Skeletal muscle tissue (tissue), 4 donors: ENCODE data around the gene SEMA4D. TPM values are rescaled to one million over a fixed set of nuclear protein-coding genes. Genes with fewer than 3 reads are reported as not detected.

Experiments used
- H3K27ac ChIP-seq: one replicate; pipeline ENCODE4 v1.7.0; 2013; ENCODE audit warnings: mild to moderate bottlenecking, low read depth, low read length, inconsistent platforms
- H3K27me3 ChIP-seq, 3 donors: one replicate each; pipeline ENCODE4 v1.7.0; 2013; ENCODE audit warnings: low read length in 3 of 3; ENCODE audit not compliant: control insufficient read depth in 3 of 3, insufficient read depth in 3 of 3
- H3K36me3 ChIP-seq, 3 donors: one replicate each; pipeline ENCODE4 v1.7.0; 2013; ENCODE audit warnings: low read length in 3 of 3; ENCODE audit not compliant: control insufficient read depth in 3 of 3, insufficient read depth in 3 of 3
- H3K4me1 ChIP-seq, 3 donors: one replicate each; pipeline ENCODE4 v1.7.0; 2013; ENCODE audit warnings: low read length in 3 of 3, mild to moderate bottlenecking in 3 of 3; ENCODE audit not compliant: control insufficient read depth in 3 of 3, insufficient read depth in 3 of 3
- H3K4me3 ChIP-seq, 3 donors: one replicate each; pipeline ENCODE4 v1.7.0; 2013; ENCODE audit warnings: low read length in 3 of 3
- H3K9ac ChIP-seq, 3 donors: one replicate each; pipeline ENCODE4 v1.7.0; 2013; ENCODE audit warnings: low read length in 3 of 3, mild to moderate bottlenecking in 3 of 3, moderate library complexity in 2 of 3, low read depth in 1 of 3
- H3K9me3 ChIP-seq, 3 donors: one replicate each; pipeline ENCODE4 v1.7.0; 2013; ENCODE audit warnings: low read length in 3 of 3; ENCODE audit not compliant: control insufficient read depth in 3 of 3
- total RNA-seq: library from RNA; depleted of rRNA; stranded (reverse); fragments of >200 nt; gene quantifications from one replicate; pipeline ENCODE4 v1.2.3, GENCODE V29; 2014
- donor health status: Osteomylitis.

The SEMA4D gene
- total RNA-seq, 1 donor from 2014 or later = 14.6 TPM

- H3K9ac ChIP-seq = peak overlapping the region in 1 of 3 donors; percentile 35
These were observed 109.6 kb downstream of the SEMA4D start for GRCh38 chr9:89388084-89388867.

DNA sequence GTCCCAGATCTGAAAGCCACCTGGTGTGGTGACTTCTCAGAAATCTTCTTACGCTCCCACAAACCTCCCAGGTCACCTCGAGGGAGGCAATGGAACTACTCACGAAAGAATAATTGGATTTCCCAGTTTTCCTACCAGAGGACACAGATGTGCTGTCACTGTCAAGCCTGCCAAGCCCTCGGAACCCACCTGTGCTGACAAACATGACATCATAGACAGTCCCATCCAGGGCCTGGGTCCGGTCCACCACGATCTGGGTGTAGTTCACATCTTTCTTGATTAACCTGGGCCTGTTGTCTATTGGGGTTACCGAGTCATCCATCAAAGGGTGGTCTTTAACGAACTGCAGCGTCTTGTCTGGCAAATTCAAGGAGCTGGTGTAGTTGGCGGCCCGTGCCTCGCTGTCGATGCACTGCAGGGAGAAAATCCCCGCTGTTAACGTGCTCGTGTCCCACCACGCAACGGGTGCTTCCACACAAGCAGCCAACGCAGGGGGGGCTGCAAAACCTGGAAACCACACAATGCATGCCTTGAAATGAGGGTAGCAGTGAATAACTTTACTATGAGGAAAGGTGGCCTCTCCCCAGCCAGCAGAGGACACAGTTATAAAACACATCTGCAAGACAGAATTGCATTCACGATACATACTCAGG, 110.6 kb downstream of the SEMA4D start:
- Histone ChIP-seq H3K9ac (peak overlapping the region in 1 of 3 donors; percentile 33), H3K4me3 (no peak overlapping the region), H3K36me3 (peaks cover 49 to 71% (median 62%) of the 10 kb centered on the region in 3 donors), H3K9me3 (no peaks in the 10 kb centered on the region), H3K27me3 (no peaks in the 10 kb centered on the region), H3K4me1 (peaks cover 28 to 35% (median 29%) of the 10 kb centered on the region in 3 donors), H3K27ac (peak overlapping the region; percentile 60)

More at GRCh38 chr9:89388084-89388867, 109.6 kb downstream of the SEMA4D start:
- H3K27ac ChIP-seq = peak overlapping the region; percentile 60
- H3K36me3 ChIP-seq = peaks cover 55 to 72% (median 64%) of the 10 kb centered on the region in 3 donors
- H3K4me1 ChIP-seq = peaks cover 26 to 35% (median 27%) of the 10 kb centered on the region in 3 donors
- no peak overlapping the region for H3K4me3 ChIP-seq
- no peaks in the 10 kb centered on the region for H3K9me3 ChIP-seq
- no peaks in the 10 kb centered on the region for H3K27me3 ChIP-seq

- Histone ChIP-seq H3K27me3 (no peaks in the 10 kb centered on the region), H3K4me1 (peaks cover 28 to 35% (median 29%) of the 10 kb centered on the region in 3 donors), H3K27ac (peak overlapping the region; percentile 60), H3K9me3 (no peaks in the 10 kb centered on the region), H3K36me3 (peaks cover 46 to 71% (median 64%) of the 10 kb centered on the region in 3 donors), H3K4me3 (no peak overlapping the region), H3K9ac (peak overlapping the region in 1 of 3 donors; percentile 33)
These were observed 111.1 kb downstream of the SEMA4D start for GRCh38 chr9:89386797-89387196.

DNA sequence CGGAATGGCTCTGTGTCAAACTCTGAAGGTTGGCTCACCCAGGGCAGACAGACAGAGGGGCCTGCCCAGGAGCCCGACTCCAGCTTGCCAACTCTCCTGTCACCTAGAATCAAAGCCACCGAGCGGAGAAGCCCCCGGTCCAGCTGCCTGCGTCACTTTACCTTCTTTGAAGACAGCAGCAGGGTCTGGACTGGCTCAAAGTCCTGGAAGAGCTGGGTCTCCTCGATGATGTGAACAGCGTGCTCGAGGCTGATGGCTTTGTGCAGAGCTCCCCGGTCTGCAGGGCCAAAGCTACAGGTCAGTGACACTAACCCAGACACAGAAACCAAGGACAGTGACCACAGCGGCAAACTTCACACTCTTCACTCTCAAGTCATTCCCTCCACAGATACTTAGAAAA, 111.7 kb downstream of the SEMA4D start:
- H3K36me3 ChIP-seq = peaks cover 45 to 70% (median 62%) of the 10 kb centered on the region in 3 donors

DNA sequence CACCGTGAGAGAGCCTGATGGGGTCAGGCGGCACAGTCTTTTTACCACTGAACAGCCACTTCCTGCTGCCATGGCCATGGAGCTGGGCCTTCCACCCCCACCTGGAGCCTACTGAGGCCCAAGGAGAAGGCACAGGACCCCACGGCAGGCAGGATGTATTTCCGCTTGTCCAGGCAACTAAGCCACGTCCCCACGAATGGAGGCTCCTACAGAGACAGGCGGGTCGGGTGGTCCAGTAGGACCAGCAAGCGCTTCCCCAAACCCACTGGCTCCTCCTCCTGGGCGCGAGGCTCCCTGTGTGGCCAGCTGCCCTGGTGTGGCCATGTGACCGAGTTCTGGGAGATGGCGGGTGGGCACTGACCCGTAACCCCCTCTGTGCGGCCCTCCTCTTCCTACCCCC, 113.1 kb downstream of the SEMA4D start:
- Histone ChIP-seq H3K4me1 (peaks cover 26 to 29% (median 28%) of the 10 kb centered on the region in 3 donors), H3K27ac (no peak overlapping the region), H3K36me3 (peaks cover 44 to 62% (median 52%) of the 10 kb centered on the region in 3 donors), H3K9me3 (no peaks in the 10 kb centered on the region), H3K4me3 (no peak overlapping the region), H3K9ac (no peak overlapping the region), H3K27me3 (no peaks in the 10 kb centered on the region)

More for the DNA sequence above, 111.7 kb downstream of the SEMA4D start:
- no peaks in the 10 kb centered on the region for H3K9me3 ChIP-seq
- H3K4me3 ChIP-seq = no peak overlapping the region
- H3K9ac ChIP-seq = peak overlapping the region in 1 of 3 donors; percentile 54
- no peaks in the 10 kb centered on the region for H3K27me3 ChIP-seq
- peaks cover 28 to 35% (median 29%) of the 10 kb centered on the region in 3 donors for H3K4me1 ChIP-seq
- peak overlapping the region; percentile 49 for H3K27ac ChIP-seq

GRCh38 chr9:89383721-89384300, 114.1 kb downstream of the SEMA4D start:
- H3K27me3 ChIP-seq = no peaks in the 10 kb centered on the region
- no peaks in the 10 kb centered on the region for H3K9me3 ChIP-seq
- no peak overlapping the region for H3K4me3 ChIP-seq
- H3K27ac ChIP-seq = no peak overlapping the region
- no peak overlapping the region for H3K9ac ChIP-seq
- H3K4me1 ChIP-seq = peaks cover 26 to 29% (median 28%) of the 10 kb centered on the region in 3 donors
- H3K36me3 ChIP-seq = peaks cover 48 to 52% (median 51%) of the 10 kb centered on the region in 3 donors

GRCh38 chr9:89383030-89383720, 114.7 kb downstream of the SEMA4D start:
- Histone ChIP-seq H3K9ac (no peak overlapping the region), H3K4me1 (peaks cover 22 to 24% (median 23%) of the 10 kb centered on the region in 3 donors), H3K27ac (no peak overlapping the region), H3K27me3 (no peaks in the 10 kb centered on the region), H3K4me3 (no peak overlapping the region), H3K9me3 (no peaks in the 10 kb centered on the region), H3K36me3 (peaks cover 47 to 53% (median 51%) of the 10 kb centered on the region in 3 donors)

DNA sequence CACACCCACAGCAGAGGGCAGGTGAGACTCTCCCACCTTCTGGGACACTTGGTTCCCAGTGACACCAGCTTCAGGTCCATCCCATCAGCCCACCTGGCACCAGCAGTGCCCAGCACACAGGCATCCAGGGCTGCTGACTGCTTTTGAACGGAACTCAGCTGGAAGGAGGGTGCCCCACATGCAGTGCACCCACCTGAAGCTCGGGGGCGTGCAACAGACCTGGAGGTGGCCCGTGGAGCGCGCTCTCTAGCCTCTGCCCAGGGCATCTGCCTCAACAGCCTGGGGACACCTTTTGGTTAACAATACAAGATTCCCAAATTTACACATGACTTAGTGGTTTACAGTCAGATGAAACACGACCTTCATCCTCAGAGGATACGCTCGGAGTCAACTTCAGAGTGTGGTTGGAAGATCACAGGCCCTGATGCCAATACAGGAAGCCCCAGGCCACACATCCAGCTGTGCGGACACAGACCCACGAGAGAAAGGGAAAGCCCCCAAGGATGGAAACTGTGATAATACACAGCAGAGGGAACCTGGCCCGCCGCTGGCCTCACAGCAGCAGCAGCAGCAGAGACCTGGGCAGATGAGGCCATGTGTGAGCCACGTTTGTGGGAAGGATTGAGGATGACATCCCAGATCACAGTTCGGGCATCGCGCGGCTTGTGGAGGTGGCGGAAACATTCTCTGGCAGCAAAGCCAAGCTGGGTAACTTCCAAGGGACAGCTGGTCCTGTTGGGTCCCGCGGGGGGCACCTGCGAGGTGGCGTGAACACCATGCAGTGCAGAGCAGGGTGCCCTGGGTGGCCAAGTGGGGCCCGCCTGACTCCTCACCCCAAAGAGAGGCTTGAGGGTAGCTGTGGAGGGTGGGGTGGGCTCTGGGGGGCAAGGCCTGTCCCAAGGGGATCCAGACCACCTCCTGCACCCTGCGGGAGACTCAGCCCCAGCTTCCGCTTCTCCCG, 115.6 kb downstream of the SEMA4D start:
- no peaks in the 10 kb centered on the region for H3K9me3 ChIP-seq
- H3K27ac ChIP-seq = no peak overlapping the region
- H3K4me3 ChIP-seq = no peak overlapping the region
- H3K27me3 ChIP-seq = no peaks in the 10 kb centered on the region
- no peak overlapping the region for H3K9ac ChIP-seq
- H3K36me3 ChIP-seq = peaks cover 44 to 56% (median 51%) of the 10 kb centered on the region in 3 donors
- H3K4me1 ChIP-seq = peaks cover 14 to 16% (median 14%) of the 10 kb centered on the region in 3 donors

GRCh38 chr9:89381308-89381609, 116.7 kb downstream of the SEMA4D start:
- no peaks in the 10 kb centered on the region for H3K9me3 ChIP-seq
- H3K4me1 ChIP-seq = peaks cover 3 to 6% (median 6%) of the 10 kb centered on the region in 3 donors
- no peaks in the 10 kb centered on the region for H3K27me3 ChIP-seq
- no peak overlapping the region for H3K27ac ChIP-seq
- peaks cover 49 to 55% (median 50%) of the 10 kb centered on the region in 3 donors for H3K36me3 ChIP-seq
- no peak overlapping the region for H3K4me3 ChIP-seq
- H3K9ac ChIP-seq = no peak overlapping the region
